Occipital lobe (tissue), 2 donors: ENCODE measurements around the gene ADD1. TPM values are rescaled to one million over a fixed set of nuclear protein-coding genes. Genes with fewer than 3 reads are reported as not detected.

ENCODE experiments used
- DNase-seq: peaks from one replicate; lab custom pipeline; 2025; lab: John Stamatoyannopoulos, UW
- total RNA-seq: library from RNA; depleted of rRNA; stranded (reverse); fragments of >200 nt; gene quantifications from one replicate; pipeline ENCODE4 v1.2.3, GENCODE V29; 2014

ADD1 gene
- total RNA-seq, result 166 TPM

GRCh38 chr4:2843263-2843940 is at the start of gene ADD1:
ADD1 (plus strand) TSS chr4:2843844; CDS start chr4:2875916, 32,072 bp downstream.
- peak; percentile 94 for DNase-seq

GRCh38 chr4:2794486-2795299 is 49.0 kb upstream of the ADD1 start:
- DNase-seq, result no peak

GRCh38 chr4:2795300-2795892 is 48.2 kb upstream of the ADD1 start:
- no peak for DNase-seq

- DNase-seq, result no peak
These were observed 47.5 kb upstream of the ADD1 start for GRCh38 chr4:2795893-2796848.

- DNase-seq, result no peak
These were observed 46.6 kb upstream of the ADD1 start for GRCh38 chr4:2796849-2797544.

- no peak for DNase-seq
These were observed 45.9 kb upstream of the ADD1 start for GRCh38 chr4:2797545-2798305.

- DNase-seq, result no peak
These were observed 45.0 kb upstream of the ADD1 start for GRCh38 chr4:2798399-2799223.

- no peak for DNase-seq
These were observed 44.3 kb upstream of the ADD1 start for GRCh38 chr4:2799224-2799911.

GRCh38 chr4:2799971-2800690 is 43.5 kb upstream of the ADD1 start:
- DNase-seq, result no peak

GRCh38 chr4:2800691-2801596 is 42.7 kb upstream of the ADD1 start:
- peak; percentile 78 for DNase-seq

- no peak for DNase-seq
These were observed 40.8 kb upstream of the ADD1 start for GRCh38 chr4:2802618-2803531.

GRCh38 chr4:2803624-2804448 is 39.8 kb upstream of the ADD1 start:
- no peak for DNase-seq

GRCh38 chr4:2804449-2804972 is 39.1 kb upstream of the ADD1 start:
- DNase-seq, result no peak

- DNase-seq, result no peak
These were observed 38.6 kb upstream of the ADD1 start for GRCh38 chr4:2804973-2805501.
